Loucy (cell line): ENCODE results near the gene SGPP2.

Experiments
- CTCF ChIP-seq: fragments of 200-600 bp; sonication (generic); conservative IDR thresholded peaks from 2 replicates; pipeline ENCODE4 v1.5.1; 2014; ENCODE audit warnings: mild to moderate bottlenecking, antibody characterized with exemption, low read length
- EZH2phosphoT487 ChIP-seq: fragments of 200-600 bp; IDR thresholded peaks from 2 replicates; pipeline ENCODE4 v1.6.1; 2018; ENCODE audit warnings: antibody characterized with exemption, mild to moderate bottlenecking, moderate library complexity, borderline replicate concordance

GRCh38 chr2:222544661-222545060, 120.3 kb downstream of the SGPP2 start:
- TF ChIP-seq CTCF (no peak), EZH2phosphoT487 (no peak)
